Transverse colon (tissue), 4 donors: ENCODE data around the gene THADA. TPM values are rescaled to one million over a fixed set of nuclear protein-coding genes. Genes with fewer than 3 reads are reported as not detected.
A peak's percentile ranks its signal among the peaks of the same experiment; 100 is the strongest.

Experiments used
- DNase-seq: peaks from one replicate; pipeline ENCODE4 v3.0.0-alpha.2; 2019
- H3K27ac ChIP-seq, 4 donors: fragments of 200-600 bp; sonication (generic); 2 replicates each; pipeline ENCODE4 v1.5.1; 2016 to 2018; ENCODE audit warnings: inconsistent platforms in 4 of 4
- H3K27me3 ChIP-seq: fragments of 200-600 bp; sonication (generic); 2 replicates; pipeline ENCODE4 v1.5.1; 2017; ENCODE audit warnings: inconsistent platforms
- H3K36me3 ChIP-seq, 4 donors: fragments of 200-600 bp; sonication (generic); 2 replicates each; pipeline ENCODE4 v1.5.1; 2017 to 2019; ENCODE audit warnings: inconsistent platforms in 4 of 4
- H3K4me1 ChIP-seq, 4 donors: fragments of 200-600 bp; sonication (generic); 2 replicates each; pipeline ENCODE4 v1.5.1; 2017 to 2020; ENCODE audit warnings: inconsistent platforms in 4 of 4
- H3K4me3 ChIP-seq, 4 donors: fragments of 200-600 bp; sonication (generic); 1 replicate in 1 of 4; 2 replicates in 3 of 4; pipeline versions ENCODE4 v1.5.1 to v1.6.1; 2017 to 2019; ENCODE audit warnings: inconsistent platforms in 4 of 4
- H3K9me3 ChIP-seq, 2 donors: fragments of 200-600 bp; sonication (generic); 2 replicates each; pipeline ENCODE4 v1.5.1; 2017 to 2019; ENCODE audit warnings: inconsistent platforms in 2 of 2
- EP300 ChIP-seq: sonication (generic); formaldehyde crosslinking; IDR thresholded peaks from one replicate; pipeline ENCODE4 v1.6.1; 2017; ENCODE audit warnings: antibody characterized with exemption, low read depth
- POLR2A ChIP-seq: fragments of 450-650 bp; IDR thresholded peaks from one replicate; pipeline ENCODE4 v1.6.1; 2016; ENCODE audit warnings: antibody characterized with exemption, mild to moderate bottlenecking, moderate library complexity
- POLR2AphosphoS5 ChIP-seq, 3 donors: sonication (generic); formaldehyde crosslinking; IDR thresholded peaks; one replicate each; pipeline ENCODE4 v1.6.1; 2016; ENCODE audit warnings: antibody characterized with exemption in 3 of 3
- WGBS, 2 donors: methylation state at CpG; one replicate each; pipeline ENCODE4 v1.1.5; 2018; ENCODE audit warnings: low coverage in 1 of 2; 5-methylcytosine and 5-hydroxymethylcytosine counted together
- in situ Hi-C, 4 donors: fragments of 200-750 bp; cut with MboI; loops; one replicate each; pipeline versions ENCODE4 v1.15.0 to v1.15.1; 2017; ENCODE audit warnings: low sequenced_read_pairs in 3 of 4, low pct_ligation_motif_present in 1 of 4, low pct_unique_long_range_greater_than_20kb in 1 of 4
- intact Hi-C: fragments of 100-400 bp; cut with DNase I; formaldehyde crosslinking; loops from one replicate; pipeline ENCODE4 v1.15.1; 2023; ENCODE audit warnings: low total_unique reads
- total RNA-seq, 4 donors: library from RNA; depleted of rRNA; stranded (reverse); fragments of >200 nt; gene quantifications; one replicate each; pipeline ENCODE4 v1.1.0, GENCODE V29; 2016
- TF ChIP-seq, protein P1 (sequence below), 5 experiments: fragments of 200-600 bp in 3 of 5; fragments of 450-650 bp in 2 of 5; sonication (generic) in 3 of 5; IDR thresholded peaks; 1 replicate in 2 of 5; 2 replicates in 3 of 5; pipeline ENCODE4 v1.5.1; 2016 to 2017; ENCODE audit warnings: antibody characterized with exemption in 5 of 5, inconsistent platforms in 3 of 5, mild to moderate bottlenecking in 2 of 5, moderate library complexity in 1 of 5

The THADA gene
- total RNA-seq, 4 donors from 2014 or later: 21.7 to 78.6 (median 28.1) TPM

DNA sequence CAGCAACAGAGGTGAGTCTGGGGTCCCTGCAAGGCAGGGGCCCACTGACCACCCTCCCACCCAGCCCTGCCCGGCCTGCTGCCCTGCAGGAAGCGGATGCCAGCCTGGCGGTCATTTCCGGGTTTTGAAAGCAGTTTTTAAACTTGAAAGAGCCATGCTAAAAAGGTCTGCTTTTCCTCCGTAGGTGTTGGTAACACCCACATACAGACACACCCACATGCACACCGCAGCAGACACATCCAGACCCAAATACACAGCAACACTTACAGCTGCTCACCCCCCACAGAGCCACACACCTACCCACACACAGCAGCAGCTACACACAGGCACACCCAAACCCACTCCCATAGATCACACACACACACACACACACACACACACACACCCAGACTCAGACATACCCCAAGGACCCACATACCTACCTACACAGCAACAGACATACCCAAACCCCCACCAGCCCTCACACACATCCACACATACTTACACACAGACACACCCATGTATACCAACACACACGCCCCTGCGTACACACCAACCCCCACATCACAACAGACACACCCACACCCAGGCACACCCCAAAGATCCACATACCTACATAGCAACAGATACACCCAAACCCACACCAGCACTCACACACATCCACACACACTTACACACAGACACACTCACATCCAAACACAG is 377.0 kb downstream of the THADA start:
- Histone ChIP-seq H3K27ac (peak overlapping the region; percentile 96 to 100 (median 99)), H3K4me1 (peaks cover 17 to 54% (median 47%) of the 10 kb centered on the region in 4 donors), H3K27me3 (no peaks in the 10 kb centered on the region), H3K36me3 (peaks cover 0 to 13% (median 3%) of the 10 kb centered on the region in 4 donors), H3K4me3 (peak overlapping the region in 3 of 4 donors; percentile 85 to 91 (median 90)), H3K9me3 (no peaks in the 10 kb centered on the region)
- DNase-seq: peak; percentile 86
- TF ChIP-seq EP300: peak; percentile 95
- TF ChIP-seq, protein P1, sequence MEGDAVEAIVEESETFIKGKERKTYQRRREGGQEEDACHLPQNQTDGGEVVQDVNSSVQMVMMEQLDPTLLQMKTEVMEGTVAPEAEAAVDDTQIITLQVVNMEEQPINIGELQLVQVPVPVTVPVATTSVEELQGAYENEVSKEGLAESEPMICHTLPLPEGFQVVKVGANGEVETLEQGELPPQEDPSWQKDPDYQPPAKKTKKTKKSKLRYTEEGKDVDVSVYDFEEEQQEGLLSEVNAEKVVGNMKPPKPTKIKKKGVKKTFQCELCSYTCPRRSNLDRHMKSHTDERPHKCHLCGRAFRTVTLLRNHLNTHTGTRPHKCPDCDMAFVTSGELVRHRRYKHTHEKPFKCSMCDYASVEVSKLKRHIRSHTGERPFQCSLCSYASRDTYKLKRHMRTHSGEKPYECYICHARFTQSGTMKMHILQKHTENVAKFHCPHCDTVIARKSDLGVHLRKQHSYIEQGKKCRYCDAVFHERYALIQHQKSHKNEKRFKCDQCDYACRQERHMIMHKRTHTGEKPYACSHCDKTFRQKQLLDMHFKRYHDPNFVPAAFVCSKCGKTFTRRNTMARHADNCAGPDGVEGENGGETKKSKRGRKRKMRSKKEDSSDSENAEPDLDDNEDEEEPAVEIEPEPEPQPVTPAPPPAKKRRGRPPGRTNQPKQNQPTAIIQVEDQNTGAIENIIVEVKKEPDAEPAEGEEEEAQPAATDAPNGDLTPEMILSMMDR (IDR thresholded peaks at IDR 0.05): no peak
- peak; percentile 5 to 12 (median 5) for TF ChIP-seq POLR2AphosphoS5 (IDR thresholded peaks at IDR 0.05)
- TF ChIP-seq POLR2A: peak; percentile 38
- WGBS, 2 donors: 7 to 27% methylated on average over 2 to 8 of the region's 8 CpGs
- in situ Hi-C loops (loop anchor here in 2 of 4 donors (5.0 to 10.0 kb wide), 2 partner anchors 52 to 54 kb away; no protein-coding TSS in a partner anchor), intact Hi-C loops (no loop called here)

DNA sequence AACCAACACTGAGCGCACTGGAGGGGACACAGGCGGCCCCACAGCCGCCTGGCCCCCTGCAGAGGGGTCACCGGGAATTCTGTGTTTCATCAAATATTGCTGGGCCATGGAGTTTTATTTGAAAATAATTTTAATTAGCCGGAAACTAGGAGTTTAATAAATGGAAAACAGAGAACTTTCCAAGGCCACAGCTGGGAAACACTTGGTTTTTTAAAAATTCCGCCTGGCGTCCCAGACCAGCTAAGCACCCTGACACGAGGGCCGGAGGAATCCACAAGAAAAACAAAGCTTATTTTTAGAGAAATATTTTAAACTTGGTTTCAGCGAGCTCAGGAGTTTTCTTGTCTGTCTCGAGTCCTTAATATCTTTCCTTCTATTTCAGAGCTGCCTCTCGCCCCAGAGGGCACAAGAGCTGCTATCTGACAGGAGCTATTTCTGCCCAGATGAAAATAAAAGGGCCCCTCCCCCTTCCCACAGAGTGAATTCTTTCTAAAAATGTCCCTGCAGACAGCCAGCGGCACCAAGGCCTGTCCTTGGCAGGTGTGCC is 377.6 kb downstream of the THADA start:
- intact Hi-C loops: no loop called here
- peak overlapping the region in 1 of 4 donors; percentile 35 for H3K4me3 ChIP-seq
- no peak for TF ChIP-seq POLR2A
- TF ChIP-seq EP300: no peak
- TF ChIP-seq, protein P1 (IDR thresholded peaks at IDR 0.05): peak in 2 of 5 experiments; percentile 7 to 38
- TF ChIP-seq POLR2AphosphoS5 (IDR thresholded peaks at IDR 0.05): peak in 1 of 3 donors; percentile 42

DNA sequence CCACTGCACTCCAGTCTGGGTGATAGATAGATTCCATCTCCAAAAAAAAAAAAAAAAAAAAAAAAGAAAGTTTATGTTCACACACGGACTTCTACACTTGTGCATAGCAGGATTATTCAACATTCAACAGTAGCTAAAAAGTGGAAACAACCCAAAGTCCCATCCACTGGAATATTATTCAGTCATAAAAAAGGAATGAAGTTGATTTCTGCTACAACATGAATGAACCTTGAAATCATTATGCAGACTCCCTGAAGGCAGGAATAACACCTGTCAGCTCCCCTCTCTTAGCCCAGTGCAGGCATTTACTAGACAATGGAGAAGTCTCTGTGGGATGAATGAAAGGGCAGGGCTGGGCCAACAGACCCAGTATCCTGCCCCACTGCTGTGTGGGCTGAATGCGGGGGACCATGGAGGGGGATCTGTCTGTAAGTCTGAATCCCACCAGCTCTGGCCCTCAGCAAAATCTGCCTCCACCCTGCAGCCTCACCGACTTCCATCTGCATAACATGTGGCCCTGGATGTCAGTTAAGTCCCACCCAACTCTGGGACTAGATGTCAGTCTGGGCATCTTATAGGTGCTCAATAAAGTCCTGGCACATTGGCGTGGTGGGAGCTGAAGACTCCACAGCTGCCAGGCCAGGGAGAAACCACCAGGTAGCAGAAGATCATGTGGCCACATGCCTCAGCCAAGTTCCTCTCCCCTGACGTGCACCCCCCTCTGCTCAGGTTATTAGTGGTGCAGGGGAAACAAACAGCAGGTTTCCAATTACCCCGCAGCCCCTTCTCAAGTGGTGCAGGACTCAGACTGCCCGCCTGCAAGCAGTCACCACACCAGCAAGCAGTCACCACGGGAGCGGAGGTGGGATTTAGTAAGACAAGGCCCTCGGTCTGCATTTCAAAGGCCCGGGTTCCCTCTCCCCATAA is 378.3 kb downstream of the THADA start:
- Histone ChIP-seq H3K27ac (peak overlapping the region; percentile 96 to 100 (median 99)), H3K9me3 (no peaks in the 10 kb centered on the region), H3K4me3 (no peak overlapping the region), H3K27me3 (no peaks in the 10 kb centered on the region), H3K36me3 (no peaks in the 10 kb centered on the region), H3K4me1 (peaks cover 17 to 48% (median 46%) of the 10 kb centered on the region in 4 donors)
- intact Hi-C loops (no loop called here), in situ Hi-C loops (loop anchor here in 2 of 4 donors (5.0 to 10.0 kb wide), 2 partner anchors 50 to 53 kb away; no protein-coding TSS in a partner anchor)
- DNase-seq: peak; percentile 54
- peak in 2 of 3 donors; percentile 7 to 60 for TF ChIP-seq POLR2AphosphoS5 (IDR thresholded peaks at IDR 0.05)
- TF ChIP-seq POLR2A: no peak
- WGBS, 2 donors: 48 to 100% methylated on average over 1 to 11 of the region's 11 CpGs

More for the DNA sequence above, 377.6 kb downstream of the THADA start:
- peak overlapping the region; percentile 96 to 100 (median 99) for H3K27ac ChIP-seq
- no peaks in the 10 kb centered on the region for H3K27me3 ChIP-seq
- in situ Hi-C loops: loop anchor here in 2 of 4 donors (5.0 to 10.0 kb wide), 2 partner anchors 51 to 53 kb away; no protein-coding TSS in a partner anchor
- peaks cover 0 to 7% (median 0%) of the 10 kb centered on the region in 4 donors for H3K36me3 ChIP-seq
- 14 to 26% methylated on average over 7 to 13 of the region's 13 CpGs for WGBS, 2 donors
- H3K9me3 ChIP-seq: no peaks in the 10 kb centered on the region
- peaks cover 17 to 54% (median 47%) of the 10 kb centered on the region in 4 donors for H3K4me1 ChIP-seq
- DNase-seq: no peak

- Histone ChIP-seq H3K27ac (peak overlapping the region in 1 of 4 donors; percentile 98), H3K4me3 (no peak overlapping the region), H3K9me3 (no peaks in the 10 kb centered on the region), H3K36me3 (no peaks in the 10 kb centered on the region), H3K4me1 (peaks cover 17 to 43% (median 41%) of the 10 kb centered on the region in 4 donors), H3K27me3 (no peaks in the 10 kb centered on the region)
- WGBS, 2 donors: 58 to 90% methylated on average over 2 to 8 of the region's 8 CpGs
- DNase-seq: no peak
- in situ Hi-C loops (loop anchor here in 2 of 4 donors (5.0 to 10.0 kb wide), 2 partner anchors 49 to 52 kb away; no protein-coding TSS in a partner anchor), intact Hi-C loops (no loop called here)
- TF ChIP-seq EP300 (no peak), POLR2AphosphoS5 (IDR thresholded peaks at IDR 0.05) (peak in 1 of 3 donors; percentile 54)
- TF ChIP-seq, protein P1 (IDR thresholded peaks at IDR 0.05): no peak
Measured at GRCh38 chr2:43216629-43217028, 379.2 kb downstream of the THADA start.
